GM23248 (cell line): ENCODE results near the gene LATS2.

Source experiments
- EZH2 ChIP-seq: fragments of 200-600 bp; sonication (generic); IDR thresholded peaks from 2 replicates; pipeline ENCODE4 v1.6.1; 2018; ENCODE audit warnings: antibody characterized with exemption, mild to moderate bottlenecking; ENCODE audit not compliant: insufficient read depth, poor library complexity, severe bottlenecking
- EZH2phosphoT487 ChIP-seq: fragments of 200-600 bp; sonication (generic); IDR thresholded peaks from 2 replicates; pipeline ENCODE4 v1.6.1; 2018; ENCODE audit warnings: antibody characterized with exemption, moderate library complexity, mild to moderate bottlenecking, low read depth; ENCODE audit not compliant: insufficient read depth

- TF ChIP-seq EZH2, result no peak
- TF ChIP-seq EZH2phosphoT487, result no peak
Measured at GRCh38 chr13:21032656-21033055, 28.7 kb downstream of the LATS2 start.
